B cell (primary cell): ENCODE results near the gene VILL.

ENCODE experiments used
- EZH2 ChIP-seq: IDR thresholded peaks from 2 replicates; pipeline ENCODE4 v1.6.1; 2012; ENCODE audit warnings: borderline replicate concordance, low read depth, mild to moderate bottlenecking, moderate library complexity, low read length; ENCODE audit not compliant: insufficient read depth, poor library complexity, severe bottlenecking
- TF ChIP-seq, protein P1 (sequence below): fragments of 200-600 bp; IDR thresholded peaks from one replicate; pipeline ENCODE4 v1.8.0; 2022; ENCODE audit warnings: antibody characterized with exemption, mild to moderate bottlenecking

DNA sequence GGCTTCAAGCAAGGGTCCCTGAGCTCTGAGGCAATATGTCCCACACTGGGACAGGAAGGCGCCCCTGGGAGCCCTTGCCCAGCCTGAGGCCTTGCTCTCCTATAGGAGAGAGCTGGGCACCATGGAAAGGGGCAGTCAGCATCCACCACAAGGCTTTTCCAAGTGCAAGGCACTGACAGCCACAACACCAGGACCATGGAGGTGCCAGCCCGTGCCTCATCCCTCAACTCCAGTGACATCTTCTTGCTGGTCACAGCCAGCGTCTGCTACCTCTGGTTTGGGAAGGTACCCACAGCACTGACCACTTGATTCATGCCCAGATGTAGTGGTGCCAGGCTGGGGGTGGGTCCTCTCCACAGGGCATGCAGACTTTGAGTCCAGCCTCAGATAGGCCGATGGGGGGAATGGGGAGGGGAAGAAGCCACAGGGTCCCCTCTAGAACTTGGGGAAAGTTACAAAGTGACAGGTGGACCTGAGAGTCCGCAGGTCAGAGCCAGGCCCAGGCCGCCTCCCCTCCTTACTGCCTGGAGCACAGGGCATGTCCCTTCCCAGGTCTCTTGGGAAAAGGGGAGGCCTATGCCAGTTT is 11.8 kb downstream of the VILL start:
- TF ChIP-seq, protein P1, sequence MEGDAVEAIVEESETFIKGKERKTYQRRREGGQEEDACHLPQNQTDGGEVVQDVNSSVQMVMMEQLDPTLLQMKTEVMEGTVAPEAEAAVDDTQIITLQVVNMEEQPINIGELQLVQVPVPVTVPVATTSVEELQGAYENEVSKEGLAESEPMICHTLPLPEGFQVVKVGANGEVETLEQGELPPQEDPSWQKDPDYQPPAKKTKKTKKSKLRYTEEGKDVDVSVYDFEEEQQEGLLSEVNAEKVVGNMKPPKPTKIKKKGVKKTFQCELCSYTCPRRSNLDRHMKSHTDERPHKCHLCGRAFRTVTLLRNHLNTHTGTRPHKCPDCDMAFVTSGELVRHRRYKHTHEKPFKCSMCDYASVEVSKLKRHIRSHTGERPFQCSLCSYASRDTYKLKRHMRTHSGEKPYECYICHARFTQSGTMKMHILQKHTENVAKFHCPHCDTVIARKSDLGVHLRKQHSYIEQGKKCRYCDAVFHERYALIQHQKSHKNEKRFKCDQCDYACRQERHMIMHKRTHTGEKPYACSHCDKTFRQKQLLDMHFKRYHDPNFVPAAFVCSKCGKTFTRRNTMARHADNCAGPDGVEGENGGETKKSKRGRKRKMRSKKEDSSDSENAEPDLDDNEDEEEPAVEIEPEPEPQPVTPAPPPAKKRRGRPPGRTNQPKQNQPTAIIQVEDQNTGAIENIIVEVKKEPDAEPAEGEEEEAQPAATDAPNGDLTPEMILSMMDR, result no peak
- no peak for TF ChIP-seq EZH2
